Nephron progenitor cell (in vitro differentiated cells): ENCODE measurements around the gene RBM8A.

Experiments
- DNase-seq: peaks from one replicate; pipeline ENCODE4 v3.0.0; 2021
- H3K27ac Mint-ChIP-seq: 2 replicates; pipeline ENCODE4 v1.8.0; 2021; ENCODE audit warnings: mild to moderate bottlenecking, moderate library complexity, mixed read lengths
- H3K27me3 Mint-ChIP-seq: 2 replicates; pipeline ENCODE4 v1.8.0; 2021; ENCODE audit warnings: mild to moderate bottlenecking, low read depth, mixed read lengths; ENCODE audit not compliant: poor library complexity
- H3K36me3 Mint-ChIP-seq: 2 replicates; pipeline ENCODE4 v1.8.0; 2021; ENCODE audit warnings: low read depth, mixed read lengths
- H3K4me1 Mint-ChIP-seq: 2 replicates; pipeline ENCODE4 v1.8.0; 2021; ENCODE audit warnings: mixed read lengths
- H3K4me3 Mint-ChIP-seq: 2 replicates; pipeline ENCODE4 v1.8.0; 2021; ENCODE audit warnings: mild to moderate bottlenecking, moderate library complexity, mixed read lengths
- H3K9me3 Mint-ChIP-seq: 2 replicates; pipeline ENCODE4 v1.8.0; 2021; ENCODE audit warnings: mild to moderate bottlenecking, moderate library complexity, mixed read lengths
- TF ChIP-seq, protein P1 (sequence below): fragments of 200-600 bp; sonication (generic); IDR thresholded peaks from 2 replicates; pipeline ENCODE4 v1.5.0; 2021; ENCODE audit warnings: antibody characterized with exemption

Gene RBM8A

DNA sequence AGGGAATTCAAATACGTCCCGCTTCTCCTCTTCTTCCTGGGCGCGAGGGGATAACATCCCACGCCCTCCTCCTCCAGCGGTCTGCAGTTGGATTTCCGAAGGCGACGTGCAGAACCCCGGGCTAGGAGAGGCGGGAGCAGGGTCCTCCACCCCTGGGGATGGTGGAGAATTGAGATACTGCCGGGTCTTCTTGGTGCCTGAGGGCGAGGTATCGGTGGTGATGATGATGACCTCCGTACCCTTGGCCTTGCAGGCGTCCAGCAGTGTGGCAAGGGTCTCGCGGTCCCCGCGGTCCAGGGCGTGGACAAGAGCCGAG lies 33.8 kb upstream of the RBM8A start:
- TF ChIP-seq, protein P1, sequence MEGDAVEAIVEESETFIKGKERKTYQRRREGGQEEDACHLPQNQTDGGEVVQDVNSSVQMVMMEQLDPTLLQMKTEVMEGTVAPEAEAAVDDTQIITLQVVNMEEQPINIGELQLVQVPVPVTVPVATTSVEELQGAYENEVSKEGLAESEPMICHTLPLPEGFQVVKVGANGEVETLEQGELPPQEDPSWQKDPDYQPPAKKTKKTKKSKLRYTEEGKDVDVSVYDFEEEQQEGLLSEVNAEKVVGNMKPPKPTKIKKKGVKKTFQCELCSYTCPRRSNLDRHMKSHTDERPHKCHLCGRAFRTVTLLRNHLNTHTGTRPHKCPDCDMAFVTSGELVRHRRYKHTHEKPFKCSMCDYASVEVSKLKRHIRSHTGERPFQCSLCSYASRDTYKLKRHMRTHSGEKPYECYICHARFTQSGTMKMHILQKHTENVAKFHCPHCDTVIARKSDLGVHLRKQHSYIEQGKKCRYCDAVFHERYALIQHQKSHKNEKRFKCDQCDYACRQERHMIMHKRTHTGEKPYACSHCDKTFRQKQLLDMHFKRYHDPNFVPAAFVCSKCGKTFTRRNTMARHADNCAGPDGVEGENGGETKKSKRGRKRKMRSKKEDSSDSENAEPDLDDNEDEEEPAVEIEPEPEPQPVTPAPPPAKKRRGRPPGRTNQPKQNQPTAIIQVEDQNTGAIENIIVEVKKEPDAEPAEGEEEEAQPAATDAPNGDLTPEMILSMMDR: no peak
- no peaks in the 10 kb centered on the region for H3K9me3 Mint-ChIP-seq
- no peaks in the 10 kb centered on the region for H3K36me3 Mint-ChIP-seq
- H3K4me3 Mint-ChIP-seq: peak overlapping the region; percentile 94
- H3K4me1 Mint-ChIP-seq: peaks cover 77% of the 10 kb centered on the region
- H3K27ac Mint-ChIP-seq: no peak overlapping the region
- peaks cover 61% of the 10 kb centered on the region for H3K27me3 Mint-ChIP-seq
- DNase-seq: peak; percentile 19

DNA sequence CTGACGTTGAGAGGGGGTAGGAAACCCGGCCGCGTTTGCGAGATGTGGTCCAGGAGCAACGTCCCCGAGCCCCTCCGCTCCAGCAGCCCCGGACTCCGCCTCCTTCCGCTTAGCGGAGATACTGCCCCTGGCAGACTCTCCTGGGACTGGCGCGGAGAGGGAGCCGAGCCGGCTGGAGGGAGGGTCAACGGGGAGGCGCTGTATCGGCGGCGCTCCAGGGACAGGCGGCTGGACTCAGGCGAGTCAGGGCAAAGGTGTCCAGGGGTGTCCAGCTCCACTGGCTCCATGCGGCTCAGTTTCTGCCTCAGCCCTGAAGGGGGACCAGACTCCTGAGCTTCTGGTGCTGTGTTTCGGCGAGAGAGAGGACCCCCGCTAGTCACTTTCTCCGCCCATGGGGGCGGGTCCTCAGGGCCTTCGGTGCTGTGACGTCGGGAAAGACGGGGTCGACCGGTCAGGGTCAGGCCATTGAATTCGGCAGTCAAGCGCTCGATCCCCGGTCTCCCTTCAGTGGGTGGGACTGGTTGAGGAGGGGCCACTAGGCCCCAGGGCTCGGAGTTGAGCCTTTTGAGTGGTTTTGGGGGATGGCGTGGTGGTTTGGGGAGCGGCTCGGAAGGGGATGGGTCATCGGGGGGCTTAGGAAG lies 33.3 kb upstream of the RBM8A start:
- H3K27me3 Mint-ChIP-seq: peaks cover 59% of the 10 kb centered on the region
- H3K4me1 Mint-ChIP-seq: peaks cover 81% of the 10 kb centered on the region
- H3K27ac Mint-ChIP-seq: peak overlapping the region; percentile 93
- H3K4me3 Mint-ChIP-seq: peak overlapping the region; percentile 94
- H3K9me3 Mint-ChIP-seq: no peaks in the 10 kb centered on the region
- no peaks in the 10 kb centered on the region for H3K36me3 Mint-ChIP-seq
- TF ChIP-seq, protein P1: peak; percentile 3
- DNase-seq: peak; percentile 89

DNA sequence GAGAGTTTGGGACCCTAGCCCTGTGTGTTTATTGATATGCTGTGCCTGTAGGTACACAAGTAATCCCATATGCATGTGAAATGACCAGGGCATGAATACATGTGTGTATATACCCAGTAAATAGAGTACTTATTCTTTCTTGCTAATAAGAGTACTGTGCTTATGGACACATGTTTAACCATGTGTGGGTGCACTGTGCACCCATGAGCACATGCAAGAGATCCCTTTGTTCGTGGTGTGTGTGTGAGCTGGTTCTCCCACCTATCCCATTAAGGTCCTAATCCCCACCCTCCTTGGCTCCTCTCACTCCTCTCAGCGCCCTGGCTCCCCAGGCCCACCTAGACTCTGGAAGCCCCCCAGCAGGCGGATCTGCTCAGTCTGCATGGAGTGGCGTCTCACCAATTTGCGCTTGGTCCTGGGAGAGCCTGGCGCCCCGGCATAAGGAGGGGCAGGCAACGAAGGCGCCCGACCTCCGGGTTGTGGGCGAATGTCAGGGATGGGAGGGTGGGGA lies 32.7 kb upstream of the RBM8A start:
- no peaks in the 10 kb centered on the region for H3K9me3 Mint-ChIP-seq
- no peak overlapping the region for H3K27ac Mint-ChIP-seq

DNA sequence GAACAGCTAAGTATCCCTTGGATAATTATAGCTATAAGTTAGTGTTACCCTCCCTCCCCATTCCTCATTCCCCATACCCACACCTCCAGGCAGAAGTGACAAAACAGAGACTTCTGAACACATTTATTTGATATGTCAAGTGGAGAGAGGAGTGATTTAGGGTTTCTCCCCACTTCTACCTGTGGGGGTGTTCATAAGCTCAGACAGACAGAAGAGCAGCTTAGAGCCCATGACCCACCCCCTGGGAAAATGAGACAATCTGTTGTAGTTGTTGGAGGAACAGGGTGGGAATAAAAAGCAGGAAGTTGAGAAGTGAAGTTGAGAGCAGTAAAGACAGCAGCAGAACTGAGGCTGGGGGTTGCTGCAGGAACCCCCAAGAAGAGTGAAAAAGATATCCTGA lies 32.0 kb upstream of the RBM8A start:
- peaks cover 84% of the 10 kb centered on the region for H3K4me1 Mint-ChIP-seq
- H3K9me3 Mint-ChIP-seq: no peaks in the 10 kb centered on the region
- H3K4me3 Mint-ChIP-seq: peak overlapping the region; percentile 94
- H3K27me3 Mint-ChIP-seq: peaks cover 61% of the 10 kb centered on the region
- TF ChIP-seq, protein P1: no peak
- no peak for DNase-seq
- H3K36me3 Mint-ChIP-seq: no peaks in the 10 kb centered on the region
- H3K27ac Mint-ChIP-seq: no peak overlapping the region

More for the DNA sequence above, 32.7 kb upstream of the RBM8A start:
- peaks cover 62% of the 10 kb centered on the region for H3K27me3 Mint-ChIP-seq
- H3K36me3 Mint-ChIP-seq: no peaks in the 10 kb centered on the region
- TF ChIP-seq, protein P1: no peak
- no peak for DNase-seq
- H3K4me3 Mint-ChIP-seq: peak overlapping the region; percentile 94
- peaks cover 83% of the 10 kb centered on the region for H3K4me1 Mint-ChIP-seq

DNA sequence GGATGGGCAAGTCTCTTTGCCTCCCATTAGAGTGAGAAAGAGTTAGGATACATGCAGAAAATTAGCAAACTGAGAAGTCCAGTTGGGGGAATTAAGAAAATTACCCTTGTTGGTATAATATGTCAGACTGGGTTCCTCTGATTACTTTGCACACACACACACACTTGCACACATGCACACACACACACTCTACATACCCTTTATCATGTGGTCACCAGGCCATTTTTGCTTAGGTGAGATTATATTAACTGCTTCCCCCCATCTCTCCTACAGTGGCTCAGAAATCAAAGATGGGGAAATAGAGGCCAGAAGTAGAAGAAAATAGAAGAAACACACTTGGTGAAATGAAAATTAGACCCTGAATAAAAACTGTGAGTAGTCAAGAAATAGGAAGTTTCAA lies 31.4 kb upstream of the RBM8A start:
- peaks cover 56% of the 10 kb centered on the region for H3K27me3 Mint-ChIP-seq
- no peaks in the 10 kb centered on the region for H3K36me3 Mint-ChIP-seq
- H3K4me1 Mint-ChIP-seq: peaks cover 81% of the 10 kb centered on the region
- no peak overlapping the region for H3K27ac Mint-ChIP-seq
- peak overlapping the region; percentile 94 for H3K4me3 Mint-ChIP-seq
- TF ChIP-seq, protein P1: no peak
- DNase-seq: no peak
- H3K9me3 Mint-ChIP-seq: no peaks in the 10 kb centered on the region
